ENCODE results near the gene GUCA2A. TPM values are rescaled to one million over a fixed set of nuclear protein-coding genes. Genes with fewer than 3 reads are reported as not detected.

The GUCA2A gene
- polyA plus RNA-seq, 1 of the 3 experiments (the other 2 are of a cell fraction): not detected

- no peak for TF ChIP-seq NRF1 (IDR thresholded peaks at IDR 0.05; ENCODE audit: low read depth, low read length)
- TF ChIP-seq RCOR1 (IDR thresholded peaks at IDR 0.05; ENCODE audit: low read length): no peak
- no peak for TF ChIP-seq MXI1 (IDR thresholded peaks at IDR 0.05; ENCODE audit: low read depth, low read length)
- peak; percentile 47; the same call in 1 of the 2 replicates for TF ChIP-seq POLR2AphosphoS5 (IDR thresholded peaks at IDR 0.05; ENCODE audit: low read depth, low read length)
- TF ChIP-seq EZH2phosphoT487 (IDR thresholded peaks at IDR 0.05; ENCODE audit: borderline replicate concordance, low read depth): no peak
- TF ChIP-seq FOSL2 (IDR thresholded peaks at IDR 0.05; ENCODE audit: borderline replicate concordance, low read depth): peak; percentile 82
- TF ChIP-seq JUND (IDR thresholded peaks at IDR 0.05): peak; percentile 75
- TF ChIP-seq USF1 (IDR thresholded peaks at IDR 0.05; ENCODE audit: borderline replicate concordance, low read depth): no peak
Observed at GRCh38 chr1:42177541-42177981, 13.0 kb upstream of the GUCA2A start (continued).

- 79% methylated on average over 4 of the region's 4 CpGs for WGBS (ENCODE audit: low lambda C conversion rate)
- ChIA-PET CTCF (interaction anchor here (0.7 to 1.9 kb wide), 10 partner anchors 8 to 603 kb away, joined by 3 to 9 read pairs (median 3); no protein-coding TSS in a partner anchor), POLR2A (no interaction called here)
- no peaks in the 10 kb centered on the region for H3K9me2 ChIP-seq
- no peak overlapping the region for H3K9ac ChIP-seq
- H3K36me3 ChIP-seq (replicated peaks in 1 of 2; ENCODE audit: control insufficient read depth in 1 of 2, insufficient read depth in 2 of 2, low read length in 1 of 2): peaks cover 0 to 9% of the 10 kb centered on the region in 2 experiments
- peak overlapping the region; percentile 51; the same call in 1 of the 2 replicates for H3K4me2 ChIP-seq
- H3F3A ChIP-seq (replicated peaks; ENCODE audit: insufficient read depth): peaks cover 27% of the 10 kb centered on the region
- H3K9me3 ChIP-seq: no peaks in the 10 kb centered on the region
- no peaks in the 10 kb centered on the region for H3K27me3 ChIP-seq (ENCODE audit: insufficient read depth)
- peak; percentile 55 for DNase-seq
- H3K27ac ChIP-seq (ENCODE audit: low read depth in 2 of 2, low read length in 1 of 2): peak overlapping the region; percentile 54 to 56
- H3K4me3 ChIP-seq (ENCODE audit: low read depth in 2 of 2, low read length in 1 of 2): peak overlapping the region in 1 of 2 experiments; percentile 29; a peak in 1 of 4 replicates
- H3K79me2 ChIP-seq (ENCODE audit: insufficient read depth): no peaks in the 10 kb centered on the region
- peaks cover 15% of the 10 kb centered on the region for H4K20me1 ChIP-seq (ENCODE audit: insufficient read depth)
- no peak overlapping the region for H2AFZ ChIP-seq (ENCODE audit: low read depth)
- peaks cover 28 to 61% of the 10 kb centered on the region in 2 experiments; a peak in 3 of 4 replicates for H3K4me1 ChIP-seq (ENCODE audit: control insufficient read depth in 1 of 2, insufficient read depth in 2 of 2, low read depth in 1 of 2, low read length in 1 of 2)
- no peak for TF ChIP-seq TCF12 (IDR thresholded peaks at IDR 0.05)
- TF ChIP-seq USF2 (IDR thresholded peaks at IDR 0.05; ENCODE audit: borderline replicate concordance, low read depth, low read length): no peak
- no peak for TF ChIP-seq MAX (IDR thresholded peaks at IDR 0.05; ENCODE audit: low read depth)
- TF ChIP-seq SMC3 (IDR thresholded peaks at IDR 0.05; ENCODE audit: low read depth, low read length): peak; percentile 56
- TF ChIP-seq CHD2 (IDR thresholded peaks at IDR 0.05; ENCODE audit: low read length, partially characterized antibody): no peak
- TF ChIP-seq CTCF (IDR thresholded peaks at IDR 0.05): peak; percentile 84
- no peak for TF ChIP-seq TEAD4 (IDR thresholded peaks at IDR 0.05; ENCODE audit: borderline replicate concordance, insufficient read depth)
- TF ChIP-seq RXRA (IDR thresholded peaks at IDR 0.05; ENCODE audit: borderline replicate concordance, low read depth): no peak
- TF ChIP-seq RAD21 (IDR thresholded peaks at IDR 0.05; ENCODE audit: low read length): peak; percentile 78
- TF ChIP-seq IRF3 (IDR thresholded peaks at IDR 0.05; ENCODE audit: low read depth, low read length): no peak
- TF ChIP-seq REST (IDR thresholded peaks at IDR 0.05; ENCODE audit: low read depth, low read length): no peak
- TF ChIP-seq JUND (IDR thresholded peaks at IDR 0.05): no peak
- TF ChIP-seq PBX3 (IDR thresholded peaks at IDR 0.05): no peak
- TF ChIP-seq GATA2 (CRISPR knock-in tag; IDR thresholded peaks at IDR 0.05): no peak
Observed at GRCh38 chr1:42176902-42177519, 12.5 kb upstream of the GUCA2A start.
